CD4-positive, alpha-beta T cell (primary cell): ENCODE data around the gene METTL14. TPM values are rescaled to one million over a fixed set of nuclear protein-coding genes. Genes with fewer than 3 reads are reported as not detected.

Source experiments
- ATAC-seq: fragments of 200-7000 bp; cut with Tn5 transposase; one replicate; pipeline ENCODE4 v1.10.0; 2022; ENCODE audit warnings: mild to moderate bottlenecking; ENCODE audit not compliant: poor library complexity
- CTCF ChIA-PET: fragments of 350-600 bp; sonication (Branson Sonifier 250); formaldehyde crosslinking; loops from one replicate; lab custom pipeline; 2021; ENCODE audit warnings: antibody characterized with exemption, inconsistent platforms; lab: Charles Lee
- POLR2A ChIA-PET: fragments of 350-600 bp; sonication (Branson Sonifier 250); formaldehyde crosslinking; loops from one replicate; lab custom pipeline; 2021; ENCODE audit warnings: antibody characterized with exemption, inconsistent platforms; lab: Charles Lee
- DNase-seq, 14 experiments: peaks; one replicate each; pipeline ENCODE4 v3.0.0-alpha.2; 2013 to 2020; ENCODE audit warnings: mixed read lengths in 2 of 14
- H3K27ac ChIP-seq, 2 donors: one replicate each; pipeline versions ENCODE4 v1.5.1 to v1.7.0; 2013; ENCODE audit warnings: low read length in 2 of 2, low read depth in 1 of 2, mild to moderate bottlenecking in 1 of 2
- H3K27me3 ChIP-seq, 2 experiments: 1 replicate in 1 of 2; 2 replicates in 1 of 2; pipeline versions ENCODE4 v1.6.1 to v1.7.0; 2013; ENCODE audit warnings: low read length in 2 of 2, control low read depth in 1 of 2, mild to moderate bottlenecking in 1 of 2, moderate library complexity in 1 of 2; ENCODE audit not compliant: insufficient read depth in 2 of 2, control insufficient read depth in 1 of 2
- H3K36me3 ChIP-seq: one replicate; pipeline ENCODE4 v1.6.1; 2013; ENCODE audit warnings: low read length, control low read depth; ENCODE audit not compliant: insufficient read depth
- H3K4me1 ChIP-seq: one replicate; pipeline ENCODE4 v1.6.1; 2013; ENCODE audit warnings: low read length, control low read depth; ENCODE audit not compliant: insufficient read depth
- H3K4me3 ChIP-seq: one replicate; pipeline ENCODE4 v1.5.1; 2013; ENCODE audit warnings: mild to moderate bottlenecking, low read length, moderate library complexity
- H3K9me3 ChIP-seq, 2 experiments: 1 replicate in 1 of 2; 2 replicates in 1 of 2; pipeline versions ENCODE4 v1.6.1 to v1.7.0; 2013; ENCODE audit warnings: low read length in 2 of 2, mild to moderate bottlenecking in 2 of 2, control low read depth in 1 of 2, moderate library complexity in 1 of 2; ENCODE audit not compliant: control insufficient read depth in 1 of 2, insufficient read depth in 1 of 2
- H3K27ac Mint-ChIP-seq: one replicate; pipeline ENCODE4 v1.8.0; 2020; ENCODE audit warnings: mixed read lengths
- H3K27me3 Mint-ChIP-seq: one replicate; pipeline ENCODE4 v1.8.0; 2021; ENCODE audit warnings: mixed read lengths
- H3K36me3 Mint-ChIP-seq: one replicate; pipeline ENCODE4 v1.8.0; 2021; ENCODE audit warnings: low read depth, mixed read lengths
- H3K4me1 Mint-ChIP-seq: one replicate; pipeline ENCODE4 v1.8.0; 2021; ENCODE audit warnings: low read depth, mixed read lengths
- H3K4me3 Mint-ChIP-seq: one replicate; pipeline ENCODE4 v1.8.0; 2020; ENCODE audit warnings: mild to moderate bottlenecking, mixed read lengths
- H3K9me3 Mint-ChIP-seq: one replicate; pipeline ENCODE4 v1.8.0; 2020; ENCODE audit warnings: mixed read lengths
- CTCF ChIP-seq: fragments of 200-600 bp; IDR thresholded peaks from one replicate; pipeline ENCODE4 v1.8.0; 2022; ENCODE audit warnings: antibody characterized with exemption, mild to moderate bottlenecking
- intact Hi-C, 2 experiments: fragments of 100-400 bp; cut with DNase I in 1 of 2; cut with micrococcal nuclease in 1 of 2; formaldehyde crosslinking; loops; one replicate each; pipeline versions ENCODE4 v1.15.1 to v1.9.0; 2023 to 2025; cut with DNase I, micrococcal nuclease
- total RNA-seq, 174 experiments: library from RNA in 2 of 174; stranded (reverse) in 2 of 174; gene quantifications; one replicate each; pipeline ENCODE4 v1.2.3 and lab custom pipeline; 2021 to 2026

Gene METTL14
- total RNA-seq, 2 experiments from 2014 or later = 45.1 to 46.5 TPM

DNA sequence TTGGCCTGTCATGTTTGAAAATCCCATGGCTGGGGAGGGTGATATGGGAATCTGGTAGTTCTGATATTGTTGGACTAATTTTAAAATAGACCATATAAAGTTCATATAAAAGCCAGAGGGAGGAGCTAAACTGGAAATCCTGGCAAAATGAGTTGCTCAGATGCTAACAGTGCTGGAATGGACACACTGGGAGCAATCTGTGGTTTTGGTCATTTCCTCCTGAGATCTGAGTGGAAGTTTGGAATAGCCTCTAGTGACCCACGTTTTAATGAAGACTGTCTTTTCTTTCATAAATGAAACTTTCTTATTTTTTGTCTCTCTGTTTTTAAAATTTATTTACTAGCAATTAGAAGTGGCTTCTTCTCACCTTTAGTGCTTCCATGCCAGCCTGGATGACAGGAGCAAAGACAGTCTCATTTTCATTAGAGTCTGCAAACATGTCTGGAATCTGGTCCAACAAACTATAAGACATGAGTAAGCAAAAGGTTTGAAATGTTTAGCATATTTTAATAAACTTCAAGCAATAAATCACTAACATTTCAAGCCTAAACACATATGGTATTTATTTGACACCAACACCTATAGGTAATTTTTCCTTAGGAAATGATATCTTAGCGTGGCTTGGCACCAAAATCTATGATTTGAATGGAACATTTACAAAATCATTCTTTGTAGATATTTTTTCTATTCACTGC is 66.6 kb downstream of the METTL14 start:
- Mint-ChIP-seq H3K36me3 (peaks cover 51% of the 10 kb centered on the region), H3K9me3 (no peaks in the 10 kb centered on the region), H3K27ac (no peak overlapping the region), H3K4me3 (no peak overlapping the region), H3K4me1 (no peaks in the 10 kb centered on the region), H3K27me3 (no peaks in the 10 kb centered on the region)
- intact Hi-C loops = no loop called here
- no peaks in the 10 kb centered on the region for H3K9me3 ChIP-seq
- POLR2A ChIA-PET = no interaction called here
- H3K27ac ChIP-seq = no peak overlapping the region
- CTCF ChIA-PET = no interaction called here
- H3K36me3 ChIP-seq = peaks cover 32% of the 10 kb centered on the region
- no peaks in the 10 kb centered on the region for H3K27me3 ChIP-seq
- DNase-seq = no peak
- no peak for ATAC-seq
- no peaks in the 10 kb centered on the region for H3K4me1 ChIP-seq
- no peak for TF ChIP-seq CTCF
- H3K4me3 ChIP-seq = no peak overlapping the region

GRCh38 chr4:118752551-118752950 is 67.4 kb downstream of the METTL14 start:
- POLR2A ChIA-PET = no interaction called here

DNA sequence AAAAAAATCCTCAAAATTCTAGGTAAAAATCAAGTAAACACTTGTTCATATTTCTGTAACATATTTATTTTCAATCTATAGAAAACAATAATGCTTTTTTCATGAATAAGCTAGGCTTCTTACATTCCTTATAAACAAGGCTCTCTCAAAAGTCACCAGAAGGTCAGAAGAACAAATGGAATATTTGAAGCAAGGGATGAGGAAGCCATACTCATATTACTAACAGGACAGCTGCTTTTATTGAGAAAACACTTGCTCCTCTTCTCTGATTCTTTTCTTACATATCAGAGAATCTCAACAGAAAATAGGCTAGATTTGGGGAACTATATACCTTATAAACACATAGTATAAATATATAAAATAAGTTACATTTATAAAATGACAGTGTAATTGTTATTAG is 67.9 kb downstream of the METTL14 start:
- Histone ChIP-seq H3K9me3 (no peaks in the 10 kb centered on the region), H3K27me3 (no peaks in the 10 kb centered on the region), H3K4me3 (no peak overlapping the region), H3K36me3 (peaks cover 40% of the 10 kb centered on the region), H3K27ac (no peak overlapping the region), H3K4me1 (no peaks in the 10 kb centered on the region)
- CTCF ChIA-PET = interaction anchor here (1.0 kb wide), 1 partner anchor 38 kb away, joined by 3 read pairs; no protein-coding TSS in a partner anchor
- Mint-ChIP-seq H3K36me3 (peaks cover 60% of the 10 kb centered on the region), H3K4me1 (no peaks in the 10 kb centered on the region), H3K27me3 (no peaks in the 10 kb centered on the region), H3K27ac (no peak overlapping the region), H3K9me3 (no peaks in the 10 kb centered on the region), H3K4me3 (no peak overlapping the region)
- ATAC-seq = no peak
- no peak for TF ChIP-seq CTCF
- intact Hi-C loops = no loop called here
- POLR2A ChIA-PET = no interaction called here
- no peak for DNase-seq

More at GRCh38 chr4:118752551-118752950, 67.4 kb downstream of the METTL14 start:
- no peak for DNase-seq
- no peaks in the 10 kb centered on the region for H3K27me3 Mint-ChIP-seq
- Histone ChIP-seq H3K4me3 (no peak overlapping the region), H3K27ac (no peak overlapping the region), H3K36me3 (peaks cover 37% of the 10 kb centered on the region), H3K4me1 (no peaks in the 10 kb centered on the region), H3K27me3 (no peaks in the 10 kb centered on the region), H3K9me3 (no peaks in the 10 kb centered on the region)
- no peaks in the 10 kb centered on the region for H3K9me3 Mint-ChIP-seq
- no peak for ATAC-seq
- H3K27ac Mint-ChIP-seq = no peak overlapping the region
- peaks cover 58% of the 10 kb centered on the region for H3K36me3 Mint-ChIP-seq
- H3K4me3 Mint-ChIP-seq = no peak overlapping the region
- no peaks in the 10 kb centered on the region for H3K4me1 Mint-ChIP-seq
- CTCF ChIA-PET = no interaction called here
- no peak for TF ChIP-seq CTCF
- intact Hi-C loops = no loop called here
